H9 (cell line): ENCODE measurements around the gene NSFL1C. TPM values are rescaled to one million over a fixed set of nuclear protein-coding genes. Genes with fewer than 3 reads are reported as not detected.

ENCODE experiments used
- DNase-seq: peaks from one replicate; pipeline ENCODE4 v3.0.0-alpha.2; 2017
- H2AFZ ChIP-seq: one replicate; pipeline ENCODE4 v1.6.1; 2013; ENCODE audit warnings: mild to moderate bottlenecking, low read length, control low read depth, moderate library complexity
- H2AK5ac ChIP-seq: 2 replicates; pipeline ENCODE4 v1.6.1; 2013; ENCODE audit warnings: low read length, control low read depth, mixed read lengths; ENCODE audit not compliant: insufficient read length
- H2BK120ac ChIP-seq: one replicate; pipeline ENCODE4 v1.6.1; 2013; ENCODE audit warnings: low read depth, mild to moderate bottlenecking, low read length, control low read depth, inconsistent platforms; ENCODE audit not compliant: poor library complexity, severe bottlenecking
- H2BK12ac ChIP-seq: 2 replicates; pipeline ENCODE4 v1.6.1; 2013; ENCODE audit warnings: low read length, control low read depth, mixed read lengths, low read depth; ENCODE audit not compliant: insufficient read length
- H2BK15ac ChIP-seq: 2 replicates; pipeline ENCODE4 v1.6.1; 2013; ENCODE audit warnings: low read depth, low read length, control low read depth
- H2BK20ac ChIP-seq: one replicate; pipeline ENCODE4 v1.6.1; 2013; ENCODE audit warnings: low read depth, mild to moderate bottlenecking, low read length, control low read depth, inconsistent platforms; ENCODE audit not compliant: poor library complexity, severe bottlenecking
- H2BK5ac ChIP-seq: 2 replicates; pipeline ENCODE4 v1.6.1; 2013; ENCODE audit warnings: low read length, control low read depth, mixed read lengths; ENCODE audit not compliant: insufficient read length
- H3K14ac ChIP-seq: 2 replicates; pipeline ENCODE4 v1.6.1; 2013; ENCODE audit warnings: low read length, control low read depth; ENCODE audit not compliant: insufficient read depth
- H3K18ac ChIP-seq: 2 replicates; pipeline ENCODE4 v1.6.1; 2013; ENCODE audit warnings: low read depth, mild to moderate bottlenecking, mixed read lengths, low read length, control low read depth; ENCODE audit not compliant: insufficient read length
- H3K23ac ChIP-seq: 2 replicates; pipeline ENCODE4 v1.6.1; 2013; ENCODE audit warnings: low read length, control low read depth, mixed read lengths, low read depth; ENCODE audit not compliant: insufficient read length
- H3K23me2 ChIP-seq: 2 replicates; pipeline ENCODE4 v1.6.1; 2013; ENCODE audit warnings: low read depth, mild to moderate bottlenecking, mixed read lengths, low read length, control low read depth; ENCODE audit not compliant: insufficient read length, poor library complexity, severe bottlenecking
- H3K27ac ChIP-seq: 2 replicates; pipeline ENCODE4 v1.5.1; 2013; ENCODE audit warnings: low read length, control low read depth, mixed read lengths, low read depth; ENCODE audit not compliant: insufficient read length
- H3K27me3 ChIP-seq: 2 replicates; pipeline ENCODE4 v1.6.1; 2013; ENCODE audit warnings: low read length, control low read depth, inconsistent platforms; ENCODE audit not compliant: insufficient read depth
- H3K4ac ChIP-seq: 2 replicates; pipeline ENCODE4 v1.6.1; 2013; ENCODE audit warnings: low read depth, mild to moderate bottlenecking, control low read depth, inconsistent platforms, low read length, moderate library complexity
- H3K4me1 ChIP-seq: 2 replicates; pipeline ENCODE4 v1.6.1; 2013; ENCODE audit warnings: low read length, control low read depth, inconsistent platforms; ENCODE audit not compliant: insufficient read depth
- H3K4me2 ChIP-seq: 2 replicates; pipeline ENCODE4 v1.6.1; 2013; ENCODE audit warnings: low read length, control low read depth, mixed read lengths; ENCODE audit not compliant: insufficient read length, insufficient read depth
- H3K56ac ChIP-seq: 2 replicates; pipeline ENCODE4 v1.6.1; 2013; ENCODE audit warnings: low read depth, mild to moderate bottlenecking, mixed read lengths, low read length, control low read depth; ENCODE audit not compliant: insufficient read length
- H3K79me1 ChIP-seq: 2 replicates; pipeline ENCODE4 v1.6.1; 2013; ENCODE audit warnings: low read depth, mild to moderate bottlenecking, moderate library complexity, low read length, control low read depth, inconsistent platforms; ENCODE audit not compliant: insufficient read depth, poor library complexity, severe bottlenecking
- H3K79me2 ChIP-seq: 2 replicates; pipeline ENCODE4 v1.6.1; 2013; ENCODE audit warnings: low read length, control low read depth, inconsistent platforms; ENCODE audit not compliant: insufficient read depth
- H3K9ac ChIP-seq: 2 replicates; pipeline ENCODE4 v1.6.1; 2013; ENCODE audit warnings: low read length, control low read depth, mixed read lengths; ENCODE audit not compliant: insufficient read length; ENCODE audit errors: extremely low read depth
- H3K9me3 ChIP-seq: one replicate; pipeline ENCODE4 v1.6.1; 2013; ENCODE audit warnings: low read depth, low read length, inconsistent platforms; ENCODE audit not compliant: control insufficient read depth
- H3T11ph ChIP-seq: one replicate; pipeline ENCODE4 v1.6.1; 2013; ENCODE audit warnings: mild to moderate bottlenecking, low read length, control low read depth, inconsistent platforms
- H4K20me1 ChIP-seq: one replicate; pipeline ENCODE4 v1.6.1; 2013; ENCODE audit not compliant: control insufficient read depth, insufficient read length, insufficient read depth
- H4K5ac ChIP-seq: 2 replicates; pipeline ENCODE4 v1.6.1; 2013; ENCODE audit warnings: low read depth, mild to moderate bottlenecking, mixed read lengths, low read length, control low read depth; ENCODE audit not compliant: insufficient read length
- H4K8ac ChIP-seq: replicated peaks from 2 replicates; pipeline ENCODE4 v1.6.1; 2013; ENCODE audit warnings: low read length, control low read depth, mixed read lengths, low read depth; ENCODE audit not compliant: insufficient read length
- H4K91ac ChIP-seq: 2 replicates; pipeline ENCODE4 v1.6.1; 2013; ENCODE audit warnings: low read depth, mild to moderate bottlenecking, moderate library complexity, mixed read lengths, low read length, control low read depth; ENCODE audit not compliant: insufficient read length
- H3K27ac Mint-ChIP-seq, 3 experiments: 2 replicates in 2 of 3; 3 replicates in 1 of 3; pipeline ENCODE4 v1.8.0; 2020 to 2021; ENCODE audit warnings: mixed read lengths in 3 of 3, mild to moderate bottlenecking in 1 of 3, moderate library complexity in 1 of 3
- H3K27me3 Mint-ChIP-seq: 2 replicates; pipeline ENCODE4 v1.8.0; 2021; ENCODE audit warnings: low read depth, mild to moderate bottlenecking, moderate library complexity, mixed read lengths
- H3K36me3 Mint-ChIP-seq, 3 experiments: 2 replicates in 2 of 3; 3 replicates in 1 of 3; pipeline ENCODE4 v1.8.0; 2020 to 2021; ENCODE audit warnings: low read depth in 3 of 3, mixed read lengths in 3 of 3; ENCODE audit not compliant: insufficient read depth in 1 of 3
- H3K4me1 Mint-ChIP-seq, 2 experiments: 2 replicates each; pipeline ENCODE4 v1.8.0; 2020; ENCODE audit warnings: mixed read lengths in 2 of 2
- H3K4me3 Mint-ChIP-seq, 2 experiments: 2 replicates in 1 of 2; 3 replicates in 1 of 2; pipeline ENCODE4 v1.8.0; 2020 to 2021; ENCODE audit warnings: mild to moderate bottlenecking in 2 of 2, mixed read lengths in 2 of 2, moderate library complexity in 1 of 2
- H3K9me3 Mint-ChIP-seq, 2 experiments: 2 replicates in 1 of 2; 3 replicates in 1 of 2; pipeline ENCODE4 v1.8.0; 2020; ENCODE audit warnings: mild to moderate bottlenecking in 2 of 2, mixed read lengths in 2 of 2, moderate library complexity in 1 of 2
- CTCF ChIP-seq: fragments of 200-600 bp; sonication (generic); conservative IDR thresholded peaks from 3 replicates; pipeline ENCODE4 v1.8.0; 2021; ENCODE audit warnings: antibody characterized with exemption, mild to moderate bottlenecking
- WGBS: extraction: QIAGEN DNeasy Blood & Tissue Kit; methylation state at CpG from one replicate; pipeline ENCODE4 v1.1.7; 2013; ENCODE audit warnings: missing lambda C conversion rate, low lambda C conversion rate, mixed read lengths; ENCODE audit not compliant: insufficient read length; ENCODE audit errors: extremely low coverage; 5-methylcytosine and 5-hydroxymethylcytosine counted together
- total RNA-seq: library from RNA; stranded (reverse); gene quantifications from 2 replicates; pipeline ENCODE4 v1.2.1, GENCODE V29; 2021

The NSFL1C gene
- total RNA-seq, 1 experiment from 2014 or later = 81.8 TPM

GRCh38 chr20:1467082-1467354 is 369 bp upstream of the NSFL1C start:
- H3K23ac ChIP-seq = no peak overlapping the region
- H3K4me2 ChIP-seq = peak overlapping the region; percentile 26
- no peak overlapping the region for H3K27ac Mint-ChIP-seq
- H3K14ac ChIP-seq = no peak overlapping the region; the same call in 1 of the 2 replicates
- TF ChIP-seq CTCF = no peak; the same call in 2 of the 3 replicates
- no peak overlapping the region for H4K8ac ChIP-seq
- WGBS = no CpG with 5 or more reads among the region's 7 CpGs
- no peaks in the 10 kb centered on the region; a peak in 1 of 5 replicates for H3K9me3 Mint-ChIP-seq
- no peak overlapping the region for H2BK15ac ChIP-seq
- peaks cover 18% of the 10 kb centered on the region for H3K79me1 ChIP-seq
- H4K20me1 ChIP-seq = no peaks in the 10 kb centered on the region
- H3K4me1 Mint-ChIP-seq = peaks cover 35 to 40% of the 10 kb centered on the region in 2 experiments
- H3K36me3 Mint-ChIP-seq = peaks cover 6 to 21% (median 17%) of the 10 kb centered on the region in 3 experiments; a peak in 6 of 7 replicates
- peaks cover 5% of the 10 kb centered on the region for H3K27me3 Mint-ChIP-seq
- no peaks in the 10 kb centered on the region for H3K27me3 ChIP-seq
- DNase-seq = no peak
- no peak overlapping the region for H2AFZ ChIP-seq
- no peak overlapping the region for H2BK12ac ChIP-seq
- peak overlapping the region; percentile 76 for H3K18ac ChIP-seq
- H2BK5ac ChIP-seq = no peak overlapping the region
- H3K9ac ChIP-seq = no peak overlapping the region
- H2BK120ac ChIP-seq = no peak overlapping the region
- no peak overlapping the region for H2AK5ac ChIP-seq
- H3K4me1 ChIP-seq = no peaks in the 10 kb centered on the region; the same call in 1 of the 2 replicates
- no peak overlapping the region for H3T11ph ChIP-seq
- no peak overlapping the region for H4K91ac ChIP-seq
- no peak overlapping the region for H3K4ac ChIP-seq
- H3K27ac ChIP-seq = no peak overlapping the region
- H4K5ac ChIP-seq = no peak overlapping the region
- H2BK20ac ChIP-seq = no peak overlapping the region
- peaks cover 7% of the 10 kb centered on the region for H3K23me2 ChIP-seq
- no peak overlapping the region for H3K56ac ChIP-seq
- H3K4me3 Mint-ChIP-seq = peak overlapping the region; percentile 71 to 80
- peaks cover 12% of the 10 kb centered on the region; the same call in 1 of the 2 replicates for H3K79me2 ChIP-seq
- no peaks in the 10 kb centered on the region for H3K9me3 ChIP-seq
